Neural cell (in vitro differentiated cells): ENCODE measurements around the gene RALGPS1. TPM values are rescaled to one million over a fixed set of nuclear protein-coding genes. Genes with fewer than 3 reads are reported as not detected.

Source experiments
- H2AFZ ChIP-seq: fragments of 200-600, 300-800 bp; sonication (generic), shearing (Covaris generic); 2 replicates; pipeline ENCODE4 v1.6.0; 2014; ENCODE audit warnings: low read depth, mild to moderate bottlenecking, antibody characterized with exemption, low read length, moderate library complexity
- H3F3A ChIP-seq: fragments of 200-600 bp; shearing (Covaris generic); 2 replicates; pipeline ENCODE4 v1.6.1; 2016; ENCODE audit warnings: mild to moderate bottlenecking, moderate library complexity, mixed read lengths, antibody characterized with exemption, low read length; ENCODE audit not compliant: insufficient read depth, poor library complexity, severe bottlenecking
- H3K27ac ChIP-seq: fragments of 200-600, 300-800 bp; sonication (generic), shearing (Covaris generic); 2 replicates; pipeline ENCODE4 v1.5.1; 2014; ENCODE audit warnings: mild to moderate bottlenecking, low read length, moderate library complexity
- H3K27me3 ChIP-seq: fragments of 300-800, 200-600 bp; sonication (generic), shearing (Covaris generic); 2 replicates; pipeline ENCODE4 v1.6.0; 2014; ENCODE audit warnings: mild to moderate bottlenecking, low read depth, low read length, moderate library complexity; ENCODE audit not compliant: insufficient read depth
- H3K36me3 ChIP-seq: fragments of 300-800, 200-600 bp; sonication (generic), shearing (Covaris generic); 2 replicates; pipeline ENCODE4 v1.5.1; 2014; ENCODE audit warnings: mild to moderate bottlenecking, antibody characterized with exemption, low read length, moderate library complexity; ENCODE audit not compliant: insufficient read depth
- H3K4me2 ChIP-seq: fragments of 300-800, 200-600 bp; sonication (generic), shearing (Covaris generic); 2 replicates; pipeline ENCODE4 v1.6.0; 2014; ENCODE audit warnings: mild to moderate bottlenecking, low read length
- H3K4me3 ChIP-seq: fragments of 300-800, 200-600 bp; sonication (generic), shearing (Covaris generic); 2 replicates; pipeline ENCODE4 v1.5.1; 2014; ENCODE audit warnings: mild to moderate bottlenecking, low read length, moderate library complexity
- H3K79me2 ChIP-seq: fragments of 200-600 bp; shearing (Covaris generic); replicated peaks from 2 replicates; pipeline ENCODE4 v1.6.0; 2014; ENCODE audit warnings: mild to moderate bottlenecking, low read length, moderate library complexity; ENCODE audit not compliant: insufficient read depth
- H3K9ac ChIP-seq: fragments of 300-800, 200-600 bp; sonication (generic), shearing (Covaris generic); 2 replicates; pipeline ENCODE4 v1.6.1; 2016; ENCODE audit warnings: mild to moderate bottlenecking, low read length, mixed read lengths
- H3K9me2 ChIP-seq: fragments of 200-600 bp; shearing (Covaris generic); 2 replicates; pipeline ENCODE4 v1.6.1; 2016; ENCODE audit warnings: mild to moderate bottlenecking, low read length, mixed read lengths; ENCODE audit not compliant: insufficient read depth
- H3K9me3 ChIP-seq: fragments of 200-600, 300-800 bp; sonication (generic), shearing (Covaris generic); 2 replicates; pipeline ENCODE4 v1.6.1; 2016; ENCODE audit warnings: mild to moderate bottlenecking, mixed run types, low read length, moderate library complexity, mixed read lengths
- H4K20me1 ChIP-seq: fragments of 200-600 bp; shearing (Covaris generic); 2 replicates; pipeline ENCODE4 v1.6.1; 2016; ENCODE audit warnings: mild to moderate bottlenecking, mixed run types; ENCODE audit not compliant: insufficient read depth
- EP300 ChIP-seq: fragments of 450-650 bp; conservative IDR thresholded peaks from 2 replicates; pipeline ENCODE4 v1.6.1; 2014; ENCODE audit warnings: antibody characterized with exemption, mild to moderate bottlenecking, moderate library complexity; ENCODE audit not compliant: poor library complexity, severe bottlenecking
- EZH2 ChIP-seq: fragments of 200-600, 300-800 bp; shearing (Covaris generic), sonication (generic); IDR thresholded peaks from 2 replicates; pipeline ENCODE4 v1.6.1; 2014; ENCODE audit warnings: antibody characterized with exemption, low read length, borderline replicate concordance, mild to moderate bottlenecking; ENCODE audit not compliant: insufficient read depth, poor library complexity, severe bottlenecking
- MXI1 ChIP-seq: fragments of 450-650 bp; conservative IDR thresholded peaks from 2 replicates; pipeline ENCODE4 v1.6.1; 2014; ENCODE audit warnings: antibody characterized with exemption, mild to moderate bottlenecking; ENCODE audit not compliant: poor library complexity, severe bottlenecking
- POLR2AphosphoS5 ChIP-seq: IDR thresholded peaks from 2 replicates; pipeline ENCODE4 v1.6.1; 2012
- RAD21 ChIP-seq: fragments of 450-650 bp; conservative IDR thresholded peaks from 2 replicates; pipeline ENCODE4 v1.6.1; 2014; ENCODE audit warnings: antibody characterized with exemption, mild to moderate bottlenecking, moderate library complexity
- REST ChIP-seq: IDR thresholded peaks from 2 replicates; pipeline ENCODE4 v1.6.1; 2012; ENCODE audit warnings: borderline replicate concordance
- SMC3 ChIP-seq: fragments of 450-650 bp; conservative IDR thresholded peaks from 2 replicates; pipeline ENCODE4 v1.6.1; 2014; ENCODE audit warnings: antibody characterized with exemption, mild to moderate bottlenecking, moderate library complexity; ENCODE audit not compliant: poor library complexity
- TAF1 ChIP-seq: IDR thresholded peaks from 2 replicates; pipeline ENCODE4 v1.6.1; 2012; ENCODE audit warnings: low read depth
- polyA plus RNA-seq: library from polyadenylated mRNA; depleted of rRNA; stranded (reverse); fragments of >200 nt; gene quantifications from 2 replicates; pipeline ENCODE4 v1.2.3, GENCODE V29; 2014
- TF ChIP-seq, protein P1 (sequence below): fragments of 450-650 bp; IDR thresholded peaks from 2 replicates; pipeline ENCODE4 v1.5.1; 2014; ENCODE audit warnings: antibody characterized with exemption, mild to moderate bottlenecking, moderate library complexity; ENCODE audit not compliant: poor library complexity, severe bottlenecking

RALGPS1 gene
- polyA plus RNA-seq, 1 donor from 2014 or later: 37.1 TPM

DNA sequence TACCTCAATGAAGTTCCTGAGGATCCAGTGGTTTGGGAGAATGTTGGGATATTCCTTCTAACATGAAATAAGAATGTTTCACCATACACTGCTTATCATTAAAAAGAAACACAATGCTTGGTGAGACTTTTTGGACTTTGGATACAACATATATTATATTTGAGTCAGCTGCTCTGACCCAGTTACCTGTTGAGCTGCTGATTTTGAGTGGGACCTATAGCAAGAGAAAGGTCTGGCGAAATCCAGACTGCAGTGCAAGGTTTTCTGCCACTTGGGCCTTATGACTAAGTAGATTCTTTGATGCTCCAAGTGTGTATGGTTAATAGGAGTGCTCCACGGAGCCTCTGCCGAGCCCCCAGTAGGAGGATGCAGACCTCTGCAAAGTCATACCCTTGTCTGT lies 10.0 kb upstream of the RALGPS1 start:
- no peaks in the 10 kb centered on the region for H3F3A ChIP-seq
- peaks cover 6% of the 10 kb centered on the region for H3K9me3 ChIP-seq
- H3K27ac ChIP-seq: no peak overlapping the region
- H4K20me1 ChIP-seq: no peaks in the 10 kb centered on the region
- H3K9me2 ChIP-seq: no peaks in the 10 kb centered on the region
- TF ChIP-seq EZH2 (no peak), EP300 (no peak), POLR2AphosphoS5 (no peak), REST (no peak), TAF1 (no peak), RAD21 (no peak)
- no peak overlapping the region for H3K9ac ChIP-seq
- H3K79me2 ChIP-seq: no peaks in the 10 kb centered on the region
- no peaks in the 10 kb centered on the region for H3K36me3 ChIP-seq
- no peaks in the 10 kb centered on the region for H3K27me3 ChIP-seq
- H3K4me2 ChIP-seq: no peak overlapping the region
- no peak overlapping the region for H2AFZ ChIP-seq
- H3K4me3 ChIP-seq: no peak overlapping the region

GRCh38 chr9:126906091-126906490 lies 8.5 kb upstream of the RALGPS1 start:
- Histone ChIP-seq H3K79me2 (no peaks in the 10 kb centered on the region), H3K9me3 (peaks cover 5% of the 10 kb centered on the region), H3K9ac (no peak overlapping the region)

More at GRCh38 chr9:126906091-126906490, 8.5 kb upstream of the RALGPS1 start:
- no peaks in the 10 kb centered on the region for H4K20me1 ChIP-seq
- H3K36me3 ChIP-seq: no peaks in the 10 kb centered on the region
- no peak for TF ChIP-seq SMC3
- TF ChIP-seq EZH2: no peak
- TF ChIP-seq MXI1: no peak
- TF ChIP-seq, protein P1, sequence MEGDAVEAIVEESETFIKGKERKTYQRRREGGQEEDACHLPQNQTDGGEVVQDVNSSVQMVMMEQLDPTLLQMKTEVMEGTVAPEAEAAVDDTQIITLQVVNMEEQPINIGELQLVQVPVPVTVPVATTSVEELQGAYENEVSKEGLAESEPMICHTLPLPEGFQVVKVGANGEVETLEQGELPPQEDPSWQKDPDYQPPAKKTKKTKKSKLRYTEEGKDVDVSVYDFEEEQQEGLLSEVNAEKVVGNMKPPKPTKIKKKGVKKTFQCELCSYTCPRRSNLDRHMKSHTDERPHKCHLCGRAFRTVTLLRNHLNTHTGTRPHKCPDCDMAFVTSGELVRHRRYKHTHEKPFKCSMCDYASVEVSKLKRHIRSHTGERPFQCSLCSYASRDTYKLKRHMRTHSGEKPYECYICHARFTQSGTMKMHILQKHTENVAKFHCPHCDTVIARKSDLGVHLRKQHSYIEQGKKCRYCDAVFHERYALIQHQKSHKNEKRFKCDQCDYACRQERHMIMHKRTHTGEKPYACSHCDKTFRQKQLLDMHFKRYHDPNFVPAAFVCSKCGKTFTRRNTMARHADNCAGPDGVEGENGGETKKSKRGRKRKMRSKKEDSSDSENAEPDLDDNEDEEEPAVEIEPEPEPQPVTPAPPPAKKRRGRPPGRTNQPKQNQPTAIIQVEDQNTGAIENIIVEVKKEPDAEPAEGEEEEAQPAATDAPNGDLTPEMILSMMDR: no peak
- no peak for TF ChIP-seq REST
- no peak for TF ChIP-seq POLR2AphosphoS5
- no peak for TF ChIP-seq EP300
- no peak for TF ChIP-seq RAD21
- TF ChIP-seq TAF1: no peak
- H3K4me3 ChIP-seq: no peak overlapping the region
- no peaks in the 10 kb centered on the region for H3K9me2 ChIP-seq
- H3K27ac ChIP-seq: no peak overlapping the region
- H3F3A ChIP-seq: no peaks in the 10 kb centered on the region
- H3K4me2 ChIP-seq: no peak overlapping the region
- no peaks in the 10 kb centered on the region for H3K27me3 ChIP-seq
- H2AFZ ChIP-seq: no peak overlapping the region
